Gastrocnemius medialis (tissue), 4 donors: ENCODE data around the gene BORCS5.

Source experiments
- CTCF ChIP-seq, 5 experiments: fragments of 450-650 bp in 3 of 5; fragments of 200-600 bp in 2 of 5; sonication (generic) in 2 of 5; IDR thresholded peaks in 4 of 5; conservative IDR thresholded peaks in 1 of 5; 1 replicate in 4 of 5; 2 replicates in 1 of 5; pipeline ENCODE4 v1.5.1; 2016 to 2019; ENCODE audit warnings: antibody characterized with exemption in 5 of 5, mild to moderate bottlenecking in 3 of 5, moderate library complexity in 3 of 5
- POLR2A ChIP-seq, 2 donors: fragments of 450-650 bp; IDR thresholded peaks; one replicate each; pipeline ENCODE4 v1.6.1; 2017; ENCODE audit warnings: antibody characterized with exemption in 2 of 2, mild to moderate bottlenecking in 2 of 2, moderate library complexity in 2 of 2

GRCh38 chr12:12387501-12387900, 30.6 kb downstream of the BORCS5 start:
- no peak for TF ChIP-seq POLR2A (IDR thresholded peaks at IDR 0.05)
- TF ChIP-seq CTCF (IDR thresholded peaks at IDR 0.05 in 4 of 5, conservative IDR thresholded peaks at IDR 0.05 in 1 of 5): no peak
